ENCODE data around the gene TCTN1. TPM values are rescaled to one million over a fixed set of nuclear protein-coding genes. Genes with fewer than 3 reads are reported as not detected.
A peak's percentile ranks its signal among the peaks of the same experiment; 100 is the strongest.

Gene TCTN1
- total and polyA plus RNA-seq, 9 of the 15 experiments (the other 6 are each of a cell fraction or from before 2014, with no cell fraction given), result 0.32 to 12.5 (median 4.0) TPM

DNA sequence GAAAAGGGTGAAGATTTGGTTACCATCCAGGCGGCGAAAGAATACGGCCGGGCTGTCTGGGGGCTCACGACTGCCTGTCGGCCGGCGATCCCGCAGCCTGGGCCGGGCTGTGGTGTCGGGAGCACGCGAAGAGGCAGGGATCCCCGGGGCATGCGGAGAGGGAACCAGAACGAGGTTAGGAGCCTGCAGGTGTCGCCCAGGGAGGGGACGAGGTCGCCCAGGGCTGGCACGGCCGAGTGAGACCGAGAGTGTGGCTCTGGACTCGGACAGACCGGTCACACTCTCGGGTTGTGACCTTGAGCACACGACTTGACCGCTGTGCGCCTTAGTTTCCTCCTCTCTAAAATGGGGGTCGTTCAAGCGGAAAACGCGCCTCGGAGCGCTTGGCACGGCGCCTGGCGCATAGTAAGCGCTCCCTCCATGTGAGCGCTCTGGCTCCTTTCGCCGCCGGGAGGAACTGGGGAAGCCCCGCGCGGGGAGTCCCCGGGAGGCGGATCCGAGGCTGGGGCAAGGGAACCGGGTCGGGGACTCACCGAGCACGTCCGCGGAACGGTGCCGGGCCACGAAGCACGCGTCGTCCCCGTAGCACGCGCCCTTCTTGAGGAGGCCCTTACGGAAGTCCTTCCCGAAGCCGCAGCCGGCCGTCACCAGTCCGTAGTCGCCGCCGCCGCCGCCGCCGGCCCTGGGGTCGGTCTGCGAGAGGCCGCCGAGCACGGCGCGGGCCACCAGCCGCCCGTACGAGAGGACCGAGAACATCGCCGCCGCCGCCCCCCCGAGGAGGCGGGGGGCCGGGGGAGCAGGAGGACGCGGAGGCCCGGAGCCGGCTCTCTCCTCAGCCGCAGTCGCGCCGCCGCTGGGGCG is 31.4 kb upstream of the TCTN1 start (continued):
- TF ChIP-seq, protein P1, sequence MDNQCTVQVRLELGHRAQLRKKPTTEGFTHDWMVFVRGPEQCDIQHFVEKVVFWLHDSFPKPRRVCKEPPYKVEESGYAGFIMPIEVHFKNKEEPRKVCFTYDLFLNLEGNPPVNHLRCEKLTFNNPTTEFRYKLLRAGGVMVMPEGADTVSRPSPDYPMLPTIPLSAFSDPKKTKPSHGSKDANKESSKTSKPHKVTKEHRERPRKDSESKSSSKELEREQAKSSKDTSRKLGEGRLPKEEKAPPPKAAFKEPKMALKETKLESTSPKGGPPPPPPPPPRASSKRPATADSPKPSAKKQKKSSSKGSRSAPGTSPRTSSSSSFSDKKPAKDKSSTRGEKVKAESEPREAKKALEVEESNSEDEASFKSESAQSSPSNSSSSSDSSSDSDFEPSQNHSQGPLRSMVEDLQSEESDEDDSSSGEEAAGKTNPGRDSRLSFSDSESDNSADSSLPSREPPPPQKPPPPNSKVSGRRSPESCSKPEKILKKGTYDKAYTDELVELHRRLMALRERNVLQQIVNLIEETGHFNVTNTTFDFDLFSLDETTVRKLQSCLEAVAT (IDR thresholded peaks at IDR 0.05), result 0 out of 4 replicates have a peak, but pooled peaks of 1 of the 2 experiments have one; percentile 41
- TF ChIP-seq ADNP (tag; IDR thresholded peaks at IDR 0.05) (no peak), ZSCAN32 (CRISPR knock-in tag; IDR thresholded peaks at IDR 0.05) (no peak), MYNN (IDR thresholded peaks at IDR 0.05) (no peak), MYNN (CRISPR knock-in tag; IDR thresholded peaks at IDR 0.05) (no peak), ZNF24 (IDR thresholded peaks at IDR 0.05) (peak; percentile 19; the same call in 1 of the 2 replicates), ZNF134 (CRISPR knock-in tag; conservative IDR thresholded peaks at IDR 0.05) (no peak), ATF1 (CRISPR knock-in tag; IDR thresholded peaks at IDR 0.05) (no peak), ATF1 (tag; IDR thresholded peaks at IDR 0.05) (0 out of 2 replicates have a peak, but pooled peaks have one; percentile 9), MAZ (CRISPR knock-in tag; conservative IDR thresholded peaks at IDR 0.05 in 1 of 2, IDR thresholded peaks at IDR 0.05 in 1 of 2) (peak in 1 of 2 experiments; percentile 17; a peak in 1 of 4 replicates), FOXA3 (CRISPR knock-in tag; conservative IDR thresholded peaks at IDR 0.05 in 1 of 2, IDR thresholded peaks at IDR 0.05 in 1 of 2) (peak in 1 of 2 experiments; percentile 76; a peak in 1 of 4 replicates), COPS2 (conservative IDR thresholded peaks at IDR 0.05) (no peak)
- TF ChIP-seq, protein P2, sequence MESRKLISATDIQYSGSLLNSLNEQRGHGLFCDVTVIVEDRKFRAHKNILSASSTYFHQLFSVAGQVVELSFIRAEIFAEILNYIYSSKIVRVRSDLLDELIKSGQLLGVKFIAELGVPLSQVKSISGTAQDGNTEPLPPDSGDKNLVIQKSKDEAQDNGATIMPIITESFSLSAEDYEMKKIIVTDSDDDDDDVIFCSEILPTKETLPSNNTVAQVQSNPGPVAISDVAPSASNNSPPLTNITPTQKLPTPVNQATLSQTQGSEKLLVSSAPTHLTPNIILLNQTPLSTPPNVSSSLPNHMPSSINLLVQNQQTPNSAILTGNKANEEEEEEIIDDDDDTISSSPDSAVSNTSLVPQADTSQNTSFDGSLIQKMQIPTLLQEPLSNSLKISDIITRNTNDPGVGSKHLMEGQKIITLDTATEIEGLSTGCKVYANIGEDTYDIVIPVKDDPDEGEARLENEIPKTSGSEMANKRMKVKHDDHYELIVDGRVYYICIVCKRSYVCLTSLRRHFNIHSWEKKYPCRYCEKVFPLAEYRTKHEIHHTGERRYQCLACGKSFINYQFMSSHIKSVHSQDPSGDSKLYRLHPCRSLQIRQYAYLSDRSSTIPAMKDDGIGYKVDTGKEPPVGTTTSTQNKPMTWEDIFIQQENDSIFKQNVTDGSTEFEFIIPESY (CRISPR knock-in tag; IDR thresholded peaks at IDR 0.05), result peak; percentile 33; the same call in 1 of the 2 replicates
- TF ChIP-seq, protein P3, sequence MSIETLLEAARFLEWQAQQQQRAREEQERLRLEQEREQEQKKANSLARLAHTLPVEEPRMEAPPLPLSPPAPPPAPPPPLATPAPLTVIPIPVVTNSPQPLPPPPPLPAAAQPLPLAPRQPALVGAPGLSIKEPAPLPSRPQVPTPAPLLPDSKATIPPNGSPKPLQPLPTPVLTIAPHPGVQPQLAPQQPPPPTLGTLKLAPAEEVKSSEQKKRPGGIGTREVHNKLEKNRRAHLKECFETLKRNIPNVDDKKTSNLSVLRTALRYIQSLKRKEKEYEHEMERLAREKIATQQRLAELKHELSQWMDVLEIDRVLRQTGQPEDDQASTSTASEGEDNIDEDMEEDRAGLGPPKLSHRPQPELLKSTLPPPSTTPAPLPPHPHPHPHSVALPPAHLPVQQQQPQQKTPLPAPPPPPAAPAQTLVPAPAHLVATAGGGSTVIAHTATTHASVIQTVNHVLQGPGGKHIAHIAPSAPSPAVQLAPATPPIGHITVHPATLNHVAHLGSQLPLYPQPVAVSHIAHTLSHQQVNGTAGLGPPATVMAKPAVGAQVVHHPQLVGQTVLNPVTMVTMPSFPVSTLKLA (conservative IDR thresholded peaks at IDR 0.05), result peak; percentile 22 to 58; a peak in 3 of 4 replicates
- TF ChIP-seq, protein P4, sequence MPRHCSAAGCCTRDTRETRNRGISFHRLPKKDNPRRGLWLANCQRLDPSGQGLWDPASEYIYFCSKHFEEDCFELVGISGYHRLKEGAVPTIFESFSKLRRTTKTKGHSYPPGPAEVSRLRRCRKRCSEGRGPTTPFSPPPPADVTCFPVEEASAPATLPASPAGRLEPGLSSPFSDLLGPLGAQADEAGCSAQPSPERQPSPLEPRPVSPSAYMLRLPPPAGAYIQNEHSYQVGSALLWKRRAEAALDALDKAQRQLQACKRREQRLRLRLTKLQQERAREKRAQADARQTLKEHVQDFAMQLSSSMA (CRISPR knock-in tag; IDR thresholded peaks at IDR 0.05), result no peak
- TF ChIP-seq, protein P5, sequence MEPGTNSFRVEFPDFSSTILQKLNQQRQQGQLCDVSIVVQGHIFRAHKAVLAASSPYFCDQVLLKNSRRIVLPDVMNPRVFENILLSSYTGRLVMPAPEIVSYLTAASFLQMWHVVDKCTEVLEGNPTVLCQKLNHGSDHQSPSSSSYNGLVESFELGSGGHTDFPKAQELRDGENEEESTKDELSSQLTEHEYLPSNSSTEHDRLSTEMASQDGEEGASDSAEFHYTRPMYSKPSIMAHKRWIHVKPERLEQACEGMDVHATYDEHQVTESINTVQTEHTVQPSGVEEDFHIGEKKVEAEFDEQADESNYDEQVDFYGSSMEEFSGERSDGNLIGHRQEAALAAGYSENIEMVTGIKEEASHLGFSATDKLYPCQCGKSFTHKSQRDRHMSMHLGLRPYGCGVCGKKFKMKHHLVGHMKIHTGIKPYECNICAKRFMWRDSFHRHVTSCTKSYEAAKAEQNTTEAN (CRISPR knock-in tag; IDR thresholded peaks at IDR 0.05), result 0 out of 2 replicates have a peak, but pooled peaks have one; percentile 22
- TF ChIP-seq, protein P6, sequence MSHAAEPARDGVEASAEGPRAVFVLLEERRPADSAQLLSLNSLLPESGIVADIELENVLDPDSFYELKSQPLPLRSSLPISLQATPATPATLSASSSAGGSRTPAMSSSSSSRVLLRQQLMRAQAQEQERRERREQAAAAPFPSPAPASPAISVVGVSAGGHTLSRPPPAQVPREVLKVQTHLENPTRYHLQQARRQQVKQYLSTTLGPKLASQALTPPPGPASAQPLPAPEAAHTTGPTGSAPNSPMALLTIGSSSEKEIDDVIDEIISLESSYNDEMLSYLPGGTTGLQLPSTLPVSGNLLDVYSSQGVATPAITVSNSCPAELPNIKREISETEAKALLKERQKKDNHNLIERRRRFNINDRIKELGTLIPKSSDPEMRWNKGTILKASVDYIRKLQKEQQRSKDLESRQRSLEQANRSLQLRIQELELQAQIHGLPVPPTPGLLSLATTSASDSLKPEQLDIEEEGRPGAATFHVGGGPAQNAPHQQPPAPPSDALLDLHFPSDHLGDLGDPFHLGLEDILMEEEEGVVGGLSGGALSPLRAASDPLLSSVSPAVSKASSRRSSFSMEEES (CRISPR knock-in tag; IDR thresholded peaks at IDR 0.05), result no peak
